ENCODE measurements around the gene DAB1.

The DAB1 gene

GRCh38 chr1:57034713-57035112 lies 389.1 kb downstream of the DAB1 start:
- no peak for DNase-seq

GRCh38 chr1:57033222-57034001 lies 390.4 kb downstream of the DAB1 start:
- DNase-seq = no peak

- no peak for DNase-seq
Measured at GRCh38 chr1:57026624-57027354, 397.1 kb downstream of the DAB1 start.

GRCh38 chr1:57024855-57025254 lies 399.0 kb downstream of the DAB1 start:
- DNase-seq = peak in 51 of 58 donors; percentile 5 to 84 (median 47)

GRCh38 chr1:57024428-57024827 lies 399.4 kb downstream of the DAB1 start:
- no peak for DNase-seq

GRCh38 chr1:57020216-57020615 lies 403.6 kb downstream of the DAB1 start:
- DNase-seq = no peak

GRCh38 chr1:57019236-57019839 lies 404.5 kb downstream of the DAB1 start:
- peak in 2 of 58 donors; percentile 8 to 33 for DNase-seq

GRCh38 chr1:57018119-57018518 lies 405.7 kb downstream of the DAB1 start:
- no peak for DNase-seq

GRCh38 chr1:57017717-57018116 lies 406.1 kb downstream of the DAB1 start:
- no peak for DNase-seq

GRCh38 chr1:57017200-57017599 lies 406.7 kb downstream of the DAB1 start:
- peak in 5 of 58 donors; percentile 4 to 39 (median 16) for DNase-seq

- DNase-seq = no peak
Measured at GRCh38 chr1:57015071-57015470, 408.8 kb downstream of the DAB1 start.

- DNase-seq = no peak
Measured at GRCh38 chr1:57013522-57013921, 410.3 kb downstream of the DAB1 start.

GRCh38 chr1:57012315-57012714 lies 411.5 kb downstream of the DAB1 start:
- DNase-seq = no peak

- no peak for DNase-seq
Measured at GRCh38 chr1:57010511-57010910, 413.3 kb downstream of the DAB1 start.

GRCh38 chr1:57007948-57008347 lies 415.9 kb downstream of the DAB1 start:
- DNase-seq = no peak

GRCh38 chr1:57007472-57007871 lies 416.4 kb downstream of the DAB1 start:
- DNase-seq = no peak

GRCh38 chr1:57003398-57004139 lies 420.3 kb downstream of the DAB1 start:
- DNase-seq = no peak

GRCh38 chr1:56995414-56996100 lies 428.3 kb downstream of the DAB1 start:
- no peak for DNase-seq

GRCh38 chr1:56993475-56993874 lies 430.4 kb downstream of the DAB1 start:
- no peak for DNase-seq

- DNase-seq = no peak
Measured at GRCh38 chr1:56992318-56993125, 431.3 kb downstream of the DAB1 start.

Data from anterior cingulate cortex (tissue), 58 donors.